Uterus (tissue), 4 donors: ENCODE measurements around the gene RABL2B. TPM values are rescaled to one million over a fixed set of nuclear protein-coding genes. Genes with fewer than 3 reads are reported as not detected.

Experiments
- DNase-seq, 2 donors: peaks; one replicate each; pipeline ENCODE4 v3.0.0-alpha.2; 2019 to 2020
- H3K27ac ChIP-seq, 2 donors: fragments of 200-600 bp; sonication (generic); 1 replicate in 1 of 2; 2 replicates in 1 of 2; pipeline ENCODE4 v1.5.1; 2016 to 2018
- H3K27me3 ChIP-seq, 2 donors: fragments of 200-600 bp; sonication (generic); one replicate each; pipeline ENCODE4 v1.5.1; 2018 to 2019; ENCODE audit warnings: control low read depth in 1 of 2
- H3K36me3 ChIP-seq, 2 donors: fragments of 200-600 bp; sonication (generic); one replicate each; pipeline ENCODE4 v1.5.1; 2019; ENCODE audit warnings: control low read depth in 1 of 2
- H3K4me1 ChIP-seq, 2 donors: fragments of 200-600 bp; sonication (generic); one replicate each; pipeline ENCODE4 v1.5.1; 2018 to 2019; ENCODE audit warnings: control low read depth in 1 of 2
- H3K4me3 ChIP-seq, 2 donors: fragments of 200-600 bp; sonication (generic); 1 replicate in 1 of 2; 2 replicates in 1 of 2; pipeline ENCODE4 v1.5.1; 2018 to 2019; ENCODE audit warnings: mild to moderate bottlenecking in 1 of 2
- H3K9me3 ChIP-seq, 2 donors: fragments of 200-600 bp; sonication (generic); one replicate each; pipeline ENCODE4 v1.5.1; 2019; ENCODE audit warnings: control low read depth in 1 of 2
- POLR2A ChIP-seq, 2 donors: fragments of 450-650 bp; IDR thresholded peaks; one replicate each; pipeline ENCODE4 v1.6.1; 2016; ENCODE audit warnings: antibody characterized with exemption in 2 of 2, mild to moderate bottlenecking in 1 of 2, moderate library complexity in 1 of 2
- intact Hi-C: fragments of 100-400 bp; cut with DNase I; formaldehyde crosslinking; loops from one replicate; pipeline ENCODE4 v1.15.1; 2023; ENCODE audit warnings: low total_unique reads
- total RNA-seq, 4 donors: library from RNA; depleted of rRNA in 3 of 4; stranded (reverse); fragments of >200 nt in 3 of 4; gene quantifications; one replicate each; pipeline versions ENCODE4 v1.1.0 to v1.2.4, GENCODE V29; 2014 to 2023
- TF ChIP-seq, protein P1 (sequence below), 4 experiments: fragments of 200-600 bp in 2 of 4; fragments of 450-650 bp in 2 of 4; sonication (generic) in 2 of 4; IDR thresholded peaks; one replicate each; pipeline ENCODE4 v1.5.1; 2016 to 2019; ENCODE audit warnings: antibody characterized with exemption in 4 of 4, mild to moderate bottlenecking in 2 of 4, moderate library complexity in 1 of 4
- donor health status: DM: yes; HTN: yes; CAD: no.

RABL2B gene
- total RNA-seq, 4 donors from 2014 or later, result 1.2 to 38.5 (median 11.5) TPM

DNA sequence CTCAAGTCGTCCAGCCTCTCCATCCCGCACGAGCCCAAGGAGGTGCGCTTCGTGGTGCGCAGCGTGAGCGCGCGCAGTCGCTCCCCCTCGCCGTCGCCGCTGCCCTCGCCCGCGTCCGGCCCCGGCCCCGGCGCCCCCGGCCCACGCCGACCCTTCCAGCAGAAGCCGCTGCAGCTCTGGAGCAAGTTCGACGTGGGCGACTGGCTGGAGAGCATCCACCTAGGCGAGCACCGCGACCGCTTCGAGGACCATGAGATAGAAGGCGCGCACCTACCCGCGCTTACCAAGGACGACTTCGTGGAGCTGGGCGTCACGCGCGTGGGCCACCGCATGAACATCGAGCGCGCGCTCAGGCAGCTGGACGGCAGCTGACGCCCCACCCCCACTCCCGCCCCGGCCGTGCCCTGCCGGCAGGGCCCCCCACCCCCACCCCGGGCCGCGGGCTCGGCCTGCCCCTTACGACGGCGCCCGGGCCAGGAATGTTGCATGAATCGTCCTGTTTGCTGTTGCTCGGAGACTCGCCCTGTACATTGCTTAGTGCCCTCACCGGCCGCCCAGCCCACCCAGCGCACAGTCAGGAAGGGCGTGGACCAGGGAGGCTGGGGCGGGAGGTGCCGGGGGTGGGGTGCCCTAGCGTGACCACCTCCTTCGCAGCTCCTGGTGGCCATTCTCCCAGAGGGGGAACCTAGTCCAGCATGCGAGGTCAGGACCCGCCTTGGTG lies 52.3 kb downstream of the RABL2B start:
- TF ChIP-seq, protein P1, sequence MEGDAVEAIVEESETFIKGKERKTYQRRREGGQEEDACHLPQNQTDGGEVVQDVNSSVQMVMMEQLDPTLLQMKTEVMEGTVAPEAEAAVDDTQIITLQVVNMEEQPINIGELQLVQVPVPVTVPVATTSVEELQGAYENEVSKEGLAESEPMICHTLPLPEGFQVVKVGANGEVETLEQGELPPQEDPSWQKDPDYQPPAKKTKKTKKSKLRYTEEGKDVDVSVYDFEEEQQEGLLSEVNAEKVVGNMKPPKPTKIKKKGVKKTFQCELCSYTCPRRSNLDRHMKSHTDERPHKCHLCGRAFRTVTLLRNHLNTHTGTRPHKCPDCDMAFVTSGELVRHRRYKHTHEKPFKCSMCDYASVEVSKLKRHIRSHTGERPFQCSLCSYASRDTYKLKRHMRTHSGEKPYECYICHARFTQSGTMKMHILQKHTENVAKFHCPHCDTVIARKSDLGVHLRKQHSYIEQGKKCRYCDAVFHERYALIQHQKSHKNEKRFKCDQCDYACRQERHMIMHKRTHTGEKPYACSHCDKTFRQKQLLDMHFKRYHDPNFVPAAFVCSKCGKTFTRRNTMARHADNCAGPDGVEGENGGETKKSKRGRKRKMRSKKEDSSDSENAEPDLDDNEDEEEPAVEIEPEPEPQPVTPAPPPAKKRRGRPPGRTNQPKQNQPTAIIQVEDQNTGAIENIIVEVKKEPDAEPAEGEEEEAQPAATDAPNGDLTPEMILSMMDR (IDR thresholded peaks at IDR 0.05), result no peak
- no peak for TF ChIP-seq POLR2A (IDR thresholded peaks at IDR 0.05)
- peak; percentile 14 to 18 for DNase-seq
- no peak overlapping the region for H3K27ac ChIP-seq
- H3K9me3 ChIP-seq, result no peaks in the 10 kb centered on the region
- H3K4me1 ChIP-seq, result no peaks in the 10 kb centered on the region
- no peak overlapping the region for H3K4me3 ChIP-seq
- H3K36me3 ChIP-seq, result no peaks in the 10 kb centered on the region
- no peaks in the 10 kb centered on the region for H3K27me3 ChIP-seq
- intact Hi-C loops, result no loop called here

DNA sequence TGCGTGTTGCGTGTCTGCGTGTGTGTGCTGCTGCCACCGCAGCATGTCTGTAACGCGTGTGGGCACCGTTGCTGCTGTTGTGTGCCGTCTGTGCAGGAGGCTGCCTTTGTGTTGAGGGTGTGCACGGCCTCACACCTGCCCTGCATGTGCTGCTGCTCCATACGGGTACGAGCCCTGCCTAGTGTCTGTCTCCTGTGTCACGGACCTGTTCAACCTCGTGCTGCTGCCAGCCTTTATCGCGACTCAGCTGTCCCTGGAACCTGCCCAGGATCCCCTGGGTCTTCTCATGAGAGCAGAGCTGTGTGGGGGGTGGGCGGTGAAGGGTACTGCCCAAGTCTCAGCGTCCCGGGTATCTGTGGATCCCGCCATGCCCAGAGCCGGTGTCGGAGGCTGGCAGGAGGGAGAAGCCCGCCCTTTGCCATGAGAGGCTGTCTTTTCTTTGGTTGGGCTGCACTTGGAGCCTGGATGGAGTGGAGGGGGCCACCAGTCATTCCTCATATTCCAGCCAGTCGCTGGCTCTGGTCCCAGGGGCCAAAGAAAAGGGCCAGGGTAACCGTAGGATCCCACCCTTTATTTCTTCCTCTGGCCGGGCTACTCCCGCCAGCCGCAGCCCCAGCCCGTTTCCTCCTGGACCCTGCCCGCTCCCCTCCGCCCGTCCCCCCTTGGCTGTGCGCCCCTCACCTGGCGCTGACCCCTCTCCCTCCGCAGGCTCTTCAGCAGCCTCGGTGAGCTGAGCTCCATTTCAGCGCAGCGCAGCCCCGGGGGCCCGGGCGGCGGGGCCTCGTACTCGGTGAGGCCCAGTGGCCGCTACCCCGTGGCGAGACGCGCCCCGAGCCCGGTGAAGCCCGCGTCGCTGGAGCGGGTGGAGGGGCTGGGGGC lies 53.2 kb downstream of the RABL2B start:
- H3K27ac ChIP-seq, result no peak overlapping the region
- TF ChIP-seq, protein P1 (IDR thresholded peaks at IDR 0.05), result no peak
- TF ChIP-seq POLR2A (IDR thresholded peaks at IDR 0.05), result no peak
- no peaks in the 10 kb centered on the region for H3K4me1 ChIP-seq
- H3K9me3 ChIP-seq, result no peaks in the 10 kb centered on the region
- no peaks in the 10 kb centered on the region for H3K27me3 ChIP-seq
- no peaks in the 10 kb centered on the region for H3K36me3 ChIP-seq
- intact Hi-C loops, result no loop called here
- no peak overlapping the region for H3K4me3 ChIP-seq
- peak in 1 of 2 donors; percentile 13 for DNase-seq

DNA sequence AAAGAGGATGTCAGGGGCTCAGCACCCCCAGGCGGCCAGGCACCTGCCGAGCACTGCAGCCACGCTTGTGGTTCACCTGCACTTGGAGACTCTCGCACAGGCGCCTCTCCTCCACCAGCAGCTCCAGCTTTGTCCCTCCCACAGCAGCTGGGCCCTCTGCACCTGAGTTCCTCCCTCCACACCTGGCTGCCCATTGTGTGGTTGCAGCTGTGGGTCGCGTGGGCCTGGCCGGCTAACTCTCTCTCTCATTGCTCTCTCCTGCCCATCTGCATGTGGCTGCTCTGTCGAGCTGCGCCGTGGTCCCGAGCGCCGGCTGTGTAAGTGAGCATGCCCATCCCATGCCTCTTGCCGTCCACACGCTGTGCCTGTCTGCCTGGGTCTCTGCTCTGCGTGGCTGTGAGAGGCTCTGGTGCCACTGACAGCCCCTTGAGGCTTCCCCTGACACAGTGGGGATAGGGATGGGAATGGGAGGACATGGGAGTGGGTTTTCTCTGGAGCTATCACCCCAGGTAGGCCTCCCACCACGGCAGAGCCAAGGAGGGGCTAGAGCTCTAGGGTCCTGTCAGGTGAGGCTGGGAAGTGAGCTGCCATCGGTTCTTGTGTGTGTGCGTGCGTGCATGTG lies 53.9 kb downstream of the RABL2B start:
- intact Hi-C loops, result no loop called here
- H3K27ac ChIP-seq, result no peak overlapping the region
- no peak for TF ChIP-seq POLR2A (IDR thresholded peaks at IDR 0.05)
- TF ChIP-seq, protein P1 (IDR thresholded peaks at IDR 0.05), result no peak
- H3K4me3 ChIP-seq, result no peak overlapping the region
- H3K4me1 ChIP-seq, result no peaks in the 10 kb centered on the region
- no peaks in the 10 kb centered on the region for H3K36me3 ChIP-seq
- DNase-seq, result peak in 1 of 2 donors; percentile 9
- no peaks in the 10 kb centered on the region for H3K27me3 ChIP-seq
- no peaks in the 10 kb centered on the region for H3K9me3 ChIP-seq

DNA sequence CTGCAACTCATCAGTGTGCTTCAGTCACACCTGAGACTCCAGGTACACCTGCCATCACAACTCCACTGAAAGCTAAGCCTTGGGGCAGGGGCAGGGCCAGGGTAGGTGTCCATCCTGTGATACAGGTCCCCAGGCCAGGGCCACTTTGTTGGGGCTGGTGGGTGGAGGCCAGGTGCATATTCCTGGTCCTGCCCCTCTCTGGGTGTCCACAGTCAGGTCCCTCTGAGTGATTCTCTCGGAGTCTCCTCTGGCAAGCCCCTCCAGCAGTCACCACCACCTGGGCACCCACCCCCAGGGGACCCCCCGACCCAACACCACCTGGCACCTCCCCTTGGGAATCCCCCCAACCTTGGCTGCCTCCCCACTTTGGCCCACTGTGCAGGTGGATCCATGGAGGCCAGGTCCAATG lies 54.9 kb downstream of the RABL2B start:
- intact Hi-C loops, result no loop called here
- no peak for DNase-seq
- no peak overlapping the region for H3K27ac ChIP-seq

More for the DNA sequence above, 54.9 kb downstream of the RABL2B start:
- TF ChIP-seq, protein P1 (IDR thresholded peaks at IDR 0.05), result no peak
- no peak for TF ChIP-seq POLR2A (IDR thresholded peaks at IDR 0.05)
- no peak overlapping the region for H3K4me3 ChIP-seq
- H3K4me1 ChIP-seq, result no peaks in the 10 kb centered on the region
- no peaks in the 10 kb centered on the region for H3K9me3 ChIP-seq
- no peaks in the 10 kb centered on the region for H3K36me3 ChIP-seq
- no peaks in the 10 kb centered on the region for H3K27me3 ChIP-seq
